GM19099 (cell line): ENCODE measurements around the gene JAZF1.

Experiments used
- POLR2A ChIP-seq: IDR thresholded peaks from 3 replicates; pipeline ENCODE4 v1.6.1; 2011; ENCODE audit warnings: low read depth; ENCODE audit not compliant: insufficient read length; ENCODE audit errors: extremely low read depth

JAZF1 gene

GRCh38 chr7:27922907-27923641, 257.5 kb downstream of the JAZF1 start:
- no peak for TF ChIP-seq POLR2A

- TF ChIP-seq POLR2A, result no peak
Measured at GRCh38 chr7:27921081-27921836, 259.3 kb downstream of the JAZF1 start.

GRCh38 chr7:27920281-27920946, 260.2 kb downstream of the JAZF1 start:
- no peak for TF ChIP-seq POLR2A

GRCh38 chr7:27918503-27918902, 262.1 kb downstream of the JAZF1 start:
- TF ChIP-seq POLR2A, result no peak

- TF ChIP-seq POLR2A, result no peak
Measured at GRCh38 chr7:27917774-27918314, 262.8 kb downstream of the JAZF1 start.

GRCh38 chr7:27917119-27917518, 263.5 kb downstream of the JAZF1 start:
- TF ChIP-seq POLR2A, result no peak

GRCh38 chr7:27916372-27916771, 264.2 kb downstream of the JAZF1 start:
- TF ChIP-seq POLR2A, result no peak

GRCh38 chr7:27914409-27914808, 266.2 kb downstream of the JAZF1 start:
- TF ChIP-seq POLR2A, result no peak

GRCh38 chr7:27912751-27913150, 267.8 kb downstream of the JAZF1 start:
- TF ChIP-seq POLR2A, result no peak

- TF ChIP-seq POLR2A, result no peak
Measured at GRCh38 chr7:27911920-27912319, 268.7 kb downstream of the JAZF1 start.

- TF ChIP-seq POLR2A, result no peak
Measured at GRCh38 chr7:27910326-27910725, 270.3 kb downstream of the JAZF1 start.

GRCh38 chr7:27908534-27909165, 271.9 kb downstream of the JAZF1 start:
- no peak for TF ChIP-seq POLR2A

- TF ChIP-seq POLR2A, result no peak
Measured at GRCh38 chr7:27906385-27907091, 274.1 kb downstream of the JAZF1 start.

- no peak for TF ChIP-seq POLR2A
Measured at GRCh38 chr7:27905951-27906350, 274.6 kb downstream of the JAZF1 start.
